ENCODE results near the gene MAGI1.
"Not testable (repeated sequence)": the region's sequence is repeated elsewhere in the genome, so short reads cannot be mapped to it uniquely, and the experiment has no call there.

Gene MAGI1

GRCh38 chr3:66038726-66039589 lies at the start of gene MAGI1:
Gene MAGI1, minus strand, starts transcription at chr3:66038918. Its CDS starts 610 bp downstream, at chr3:66038308.
- peak; percentile 26 to 76 for DNase-seq

GRCh38 chr3:66083784-66084213 lies 45.1 kb upstream of the MAGI1 start:
- no peak for DNase-seq

GRCh38 chr3:66083096-66083678 lies 44.5 kb upstream of the MAGI1 start:
- DNase-seq = no peak

- no peak for DNase-seq
Observed at GRCh38 chr3:66082679-66083078, 44.0 kb upstream of the MAGI1 start.

- no peak for DNase-seq
Observed at GRCh38 chr3:66080167-66080566, 41.4 kb upstream of the MAGI1 start.

- DNase-seq = no peak
Observed at GRCh38 chr3:66077973-66078372, 39.3 kb upstream of the MAGI1 start.

GRCh38 chr3:66076861-66077470 lies 38.2 kb upstream of the MAGI1 start:
- DNase-seq = no peak

GRCh38 chr3:66075281-66075680 lies 36.6 kb upstream of the MAGI1 start:
- DNase-seq = no peak

GRCh38 chr3:66073464-66074141 lies 34.9 kb upstream of the MAGI1 start:
- DNase-seq = no peak

GRCh38 chr3:66068255-66068654 lies 29.5 kb upstream of the MAGI1 start:
- DNase-seq = peak in 1 of 2 experiments; percentile 10

GRCh38 chr3:66066963-66067617 lies 28.4 kb upstream of the MAGI1 start:
- peak; percentile 35 to 47 for DNase-seq

GRCh38 chr3:66055289-66055688 lies 16.6 kb upstream of the MAGI1 start:
- DNase-seq = no peak

- no peak for DNase-seq
Observed at GRCh38 chr3:66053550-66054094, 14.9 kb upstream of the MAGI1 start.

- DNase-seq = no peak
Observed at GRCh38 chr3:66052721-66053549, 14.2 kb upstream of the MAGI1 start.

- no peak for DNase-seq
Observed at GRCh38 chr3:66050821-66051220, 12.1 kb upstream of the MAGI1 start.

- DNase-seq = no peak
Observed at GRCh38 chr3:66048051-66048395, 9.3 kb upstream of the MAGI1 start.

- DNase-seq = no peak
Observed at GRCh38 chr3:66047311-66048050, 8.8 kb upstream of the MAGI1 start.

- not testable (repeated sequence) for DNase-seq
Observed at GRCh38 chr3:66046321-66046720, 7.6 kb upstream of the MAGI1 start.

GRCh38 chr3:66041828-66042227 lies 3.1 kb upstream of the MAGI1 start:
- DNase-seq = no peak

- DNase-seq = no peak
Observed at GRCh38 chr3:66041116-66041515, 2.4 kb upstream of the MAGI1 start.

- DNase-seq = no peak
Observed at GRCh38 chr3:66039590-66039887, 821 bp upstream of the MAGI1 start.

All from NCI-H187 (cell line).